ENCODE results near the gene NLRP5.
"Not testable (repeated sequence)": the region's sequence is repeated elsewhere in the genome, so short reads cannot be mapped to it uniquely, and the experiment has no call there.

The NLRP5 gene

DNA sequence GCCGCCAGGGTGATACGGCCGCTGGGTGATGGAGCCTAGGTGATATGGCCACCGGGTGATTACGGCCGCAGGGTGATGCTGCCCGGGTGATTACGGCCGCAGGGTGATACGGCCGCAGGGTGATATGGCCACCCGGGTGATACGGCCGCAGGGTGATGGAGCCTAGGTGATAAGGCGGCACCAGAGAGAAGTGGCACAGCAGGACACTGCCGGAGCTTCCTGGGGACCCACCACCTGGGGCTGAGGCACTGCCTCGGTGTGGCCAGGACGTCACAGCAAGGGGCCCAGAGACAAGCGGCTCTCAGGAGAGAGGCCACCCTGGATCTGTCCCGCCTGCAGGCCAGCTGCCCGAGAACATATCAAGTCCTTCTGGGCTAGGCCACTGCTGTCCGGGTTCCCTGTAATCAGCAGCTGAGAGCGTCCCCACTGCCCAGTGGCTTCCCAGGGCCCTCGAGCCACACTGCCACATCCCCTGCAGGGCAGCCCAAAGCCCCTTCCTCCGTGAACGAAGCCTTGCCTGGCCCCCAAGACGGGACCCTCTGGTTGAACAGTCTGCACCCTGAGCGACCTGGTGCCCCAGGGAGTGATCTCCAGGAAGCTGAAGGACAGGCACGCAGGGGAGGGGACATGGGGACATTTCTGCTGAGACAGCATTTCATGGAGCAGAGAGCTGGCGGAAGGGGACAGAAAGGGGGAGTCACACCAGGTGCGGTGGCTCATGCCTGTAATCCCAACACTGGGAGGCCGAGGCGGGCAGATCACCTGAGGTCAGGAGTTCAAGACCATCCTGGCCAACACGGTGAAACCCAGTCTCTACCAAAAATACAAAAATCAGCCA, 112.4 kb downstream of the NLRP5 start:
- no peak for DNase-seq

DNA sequence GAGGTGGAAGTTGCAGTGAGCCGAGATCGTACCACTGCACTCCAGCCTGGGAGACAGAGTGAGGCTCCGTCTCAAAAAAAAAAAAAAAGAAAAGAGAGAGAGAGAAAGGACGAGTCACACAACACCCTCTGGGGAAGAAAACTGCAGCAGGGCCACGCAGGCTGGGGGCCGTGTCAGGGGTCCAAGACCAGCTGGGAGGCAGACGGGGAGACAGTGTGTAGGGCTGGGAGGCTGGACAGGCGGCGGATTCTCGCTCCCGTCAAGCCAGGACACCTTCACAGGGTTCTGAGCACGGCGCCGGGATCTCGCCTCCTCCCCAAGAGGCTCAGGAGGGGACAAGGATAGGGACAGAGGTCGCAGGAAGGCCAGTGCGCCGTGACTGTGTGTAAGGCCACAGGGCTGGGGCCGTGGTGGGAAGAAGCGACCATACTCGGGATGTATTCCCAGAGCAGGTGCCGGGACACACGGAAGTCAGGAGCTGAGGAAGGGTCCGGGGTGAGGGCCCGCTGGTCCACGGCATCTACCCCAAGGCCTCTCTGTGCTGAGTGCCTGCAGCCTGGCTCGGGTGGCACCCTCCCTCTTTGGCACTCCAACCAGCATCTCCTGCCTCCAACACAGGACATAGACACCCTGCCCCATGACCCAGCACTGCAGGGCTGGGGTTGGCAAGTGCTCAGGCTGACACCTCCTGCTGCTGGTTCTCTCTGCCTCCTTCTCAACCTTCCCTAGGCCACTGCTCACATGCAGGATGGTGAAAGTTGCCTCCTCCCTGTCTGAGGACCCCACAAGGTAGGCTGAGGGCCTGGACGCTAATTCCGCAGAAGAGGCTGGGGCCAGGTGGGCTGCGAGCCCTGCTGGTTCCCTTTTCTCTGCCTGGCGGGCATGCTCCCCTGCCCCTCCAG, 113.3 kb downstream of the NLRP5 start:
- DNase-seq: no peak

DNA sequence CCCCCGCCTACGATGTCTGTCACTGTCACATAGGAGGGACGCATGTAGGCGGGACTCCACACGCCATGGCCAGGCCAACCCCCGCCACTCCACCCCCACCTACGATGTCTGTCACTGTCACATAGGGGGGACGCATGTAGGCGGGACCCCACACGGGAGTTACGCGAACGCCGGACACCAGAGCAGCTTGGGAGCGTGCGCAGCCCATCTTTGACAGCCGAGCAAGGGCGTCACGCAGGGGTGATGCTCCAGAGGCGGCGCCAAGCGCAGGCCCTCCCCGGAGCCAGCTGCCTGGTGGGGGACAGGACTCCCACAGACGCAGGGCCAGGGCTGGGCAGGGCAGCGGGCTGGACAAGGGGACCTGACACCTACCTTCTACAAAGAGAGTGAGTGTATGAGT, 114.5 kb downstream of the NLRP5 start:
- no peak for DNase-seq

DNA sequence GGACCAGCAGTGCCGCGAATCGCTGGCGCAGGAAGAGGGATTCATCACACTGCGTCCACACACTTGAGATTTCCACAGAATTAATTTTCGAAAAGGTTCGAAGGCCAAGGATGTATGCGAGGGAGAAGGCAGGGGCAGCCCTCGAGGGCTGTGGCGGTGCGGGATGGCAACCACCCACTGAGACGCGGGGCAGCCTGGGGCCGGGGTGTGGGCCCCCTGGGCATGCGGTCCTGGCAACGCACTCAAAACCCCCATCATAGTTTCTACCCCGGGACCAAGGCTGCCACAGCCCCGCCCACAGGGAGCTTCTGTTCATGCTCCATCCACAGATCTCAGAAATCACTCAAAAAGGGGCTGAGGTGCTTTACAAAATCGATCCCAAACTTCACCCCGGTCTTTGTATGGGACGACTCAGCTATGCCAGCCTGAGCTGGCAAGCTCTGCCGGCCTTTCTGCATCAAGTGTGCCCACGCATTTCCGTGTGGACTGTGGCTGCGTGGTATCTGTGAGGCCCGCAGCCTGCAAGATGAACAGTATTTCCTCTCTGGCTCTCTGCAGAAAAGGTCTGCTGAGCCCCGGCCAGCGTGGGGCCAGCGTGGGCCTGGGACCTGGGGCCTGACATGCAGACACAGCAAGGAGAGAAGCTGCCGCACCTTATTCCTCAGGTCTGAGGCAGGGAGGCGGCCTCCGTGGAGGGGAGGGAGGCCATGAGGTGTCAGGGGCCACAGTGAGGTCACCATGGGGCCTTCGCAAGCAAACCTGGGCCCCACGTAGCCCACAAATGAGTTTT, 115.4 kb downstream of the NLRP5 start:
- DNase-seq: no peak

DNA sequence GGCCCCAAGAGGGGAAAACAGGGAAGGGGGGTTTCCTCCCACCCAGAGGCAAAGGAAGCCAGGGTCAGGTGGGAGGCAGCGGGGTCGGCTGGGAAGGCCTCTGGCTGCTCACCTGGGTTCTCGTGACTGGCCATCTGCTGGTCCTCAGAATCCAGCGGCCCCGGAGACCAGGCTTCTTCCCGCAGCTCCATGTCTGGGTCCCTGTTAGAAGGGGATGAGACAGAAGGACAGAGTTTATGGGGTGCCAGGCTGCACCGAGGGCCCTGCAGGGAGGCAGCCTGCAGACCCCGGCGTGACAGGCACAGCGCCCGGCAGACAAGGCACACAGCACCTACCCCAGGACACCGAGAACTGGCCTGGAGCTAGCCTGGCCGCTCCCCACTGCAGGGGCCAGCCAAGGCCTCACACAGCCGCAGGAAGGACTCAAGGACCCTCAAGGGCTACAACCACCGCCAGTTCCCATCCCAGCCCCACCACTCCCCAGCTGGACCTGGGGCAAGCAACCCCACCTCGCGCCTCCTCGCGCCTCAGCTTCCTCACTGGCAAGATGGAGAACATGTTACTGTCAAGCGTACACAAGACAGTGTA, 116.5 kb downstream of the NLRP5 start:
- no peak for DNase-seq

DNA sequence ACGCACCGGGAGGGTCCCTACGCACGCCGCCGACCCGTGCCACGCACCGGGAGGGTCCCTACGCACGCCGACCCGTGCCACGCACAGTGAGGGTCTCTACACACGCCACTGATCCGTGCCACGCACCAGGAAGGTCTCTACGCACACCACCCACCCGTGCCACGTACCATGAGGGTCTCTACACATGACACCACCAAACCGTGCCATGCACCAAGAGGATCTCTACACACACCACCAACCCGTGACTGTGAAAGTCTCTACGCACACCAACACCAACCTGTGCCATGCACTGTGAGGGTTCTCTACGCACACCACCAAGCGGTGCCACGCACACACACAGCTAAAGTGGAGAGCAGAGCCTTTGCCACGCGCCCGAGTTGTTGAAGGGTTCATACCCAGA, 117.8 kb downstream of the NLRP5 start:
- DNase-seq: no peak

DNA sequence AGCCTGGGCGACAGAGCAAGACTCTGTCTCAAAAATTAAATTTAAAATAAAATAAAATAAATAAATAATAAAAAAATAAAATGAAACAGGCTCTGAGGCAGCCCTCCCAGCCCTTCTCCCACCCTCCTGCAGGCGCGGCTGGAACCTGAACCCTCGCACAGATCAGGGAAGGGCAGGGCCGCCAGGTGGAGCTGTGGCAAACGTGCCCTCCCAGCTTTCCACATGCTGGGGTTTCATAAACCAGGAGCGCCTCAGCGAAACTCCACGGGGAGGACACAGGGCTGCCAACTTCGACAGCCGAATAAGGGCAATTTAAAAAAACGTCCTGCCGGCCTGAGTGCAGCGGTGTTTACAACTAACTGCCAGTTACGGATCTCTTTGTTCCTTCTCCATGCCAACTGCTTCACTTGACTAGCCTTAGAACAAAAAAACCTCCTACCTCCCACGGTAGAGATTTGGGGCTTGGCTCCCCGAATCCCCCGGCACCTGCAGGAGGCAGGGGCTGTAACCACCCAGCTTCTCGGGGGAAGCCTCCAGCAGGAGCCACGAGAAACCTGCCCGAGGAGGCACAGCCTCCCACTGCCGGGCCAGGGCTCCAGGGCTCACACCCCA, 118.6 kb downstream of the NLRP5 start:
- no peak for DNase-seq

DNA sequence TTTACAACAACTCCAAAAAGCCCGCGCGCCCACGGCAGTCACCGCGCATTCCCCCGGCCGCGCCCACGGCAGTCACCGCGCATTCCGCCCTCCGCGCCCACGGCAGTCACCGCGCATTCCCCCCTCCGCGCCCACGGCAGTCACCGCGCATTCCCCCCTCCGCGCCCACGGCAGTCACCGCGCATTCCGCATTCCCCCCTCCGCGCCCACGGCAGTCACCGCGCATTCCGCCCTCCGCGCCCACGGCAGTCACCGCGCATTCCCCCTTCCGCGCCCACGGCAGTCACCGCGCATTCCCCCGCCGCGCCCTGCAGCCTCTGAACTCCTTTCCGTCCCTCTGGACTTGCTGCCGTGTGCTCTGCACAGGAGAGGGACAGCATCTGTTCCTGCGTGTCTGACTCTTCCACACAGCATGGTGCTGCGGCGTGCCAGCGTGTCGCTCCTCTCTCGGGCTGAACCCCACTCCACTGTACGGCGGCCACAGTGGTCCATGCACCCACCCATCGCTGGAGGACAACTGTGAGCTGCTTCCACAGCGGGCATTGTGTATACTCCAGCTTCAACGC, 119.3 kb downstream of the NLRP5 start:
- not testable (repeated sequence) for DNase-seq

DNA sequence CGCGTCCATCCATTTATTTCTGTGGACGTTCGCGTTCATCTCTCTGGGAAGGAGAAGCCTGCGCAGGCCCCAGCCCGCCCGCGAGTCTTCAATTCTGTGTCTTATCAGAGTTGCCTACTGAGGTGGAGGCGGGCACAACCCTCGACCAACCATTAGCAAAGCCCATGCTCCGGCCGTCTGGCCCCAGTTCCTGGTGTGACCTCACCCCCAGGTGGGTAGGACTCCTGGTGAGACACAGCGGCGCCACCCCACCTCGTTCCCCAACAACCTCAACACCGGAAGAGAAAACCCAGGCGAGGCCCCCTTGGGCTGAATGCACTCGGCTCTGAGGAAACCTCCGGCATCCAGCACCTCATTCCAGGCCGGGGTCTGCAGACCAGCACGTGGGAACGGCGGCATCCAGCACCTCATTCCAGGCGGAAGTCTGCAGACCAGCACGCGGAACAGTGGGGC, 119.8 kb downstream of the NLRP5 start:
- no peak for DNase-seq

DNA sequence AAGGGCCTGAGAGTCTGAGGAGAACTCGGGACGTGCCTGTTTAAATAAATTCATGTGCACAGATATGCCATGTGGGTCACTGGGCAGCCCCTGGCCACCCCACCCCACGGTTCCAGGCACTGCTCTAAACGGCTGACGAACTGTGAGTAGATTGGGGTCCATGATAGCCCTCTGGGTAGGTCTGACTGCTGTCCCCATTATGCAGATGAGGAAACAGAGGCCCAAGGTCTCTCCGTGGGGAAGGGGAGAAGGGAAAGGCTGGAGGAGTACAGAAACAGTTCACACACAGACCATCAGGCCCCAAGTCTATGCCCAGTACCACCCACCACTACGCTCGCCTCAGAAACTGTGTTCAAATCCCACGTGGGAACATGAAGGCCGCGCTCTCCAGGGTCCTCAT, 120.4 kb downstream of the NLRP5 start:
- no peak for DNase-seq

DNA sequence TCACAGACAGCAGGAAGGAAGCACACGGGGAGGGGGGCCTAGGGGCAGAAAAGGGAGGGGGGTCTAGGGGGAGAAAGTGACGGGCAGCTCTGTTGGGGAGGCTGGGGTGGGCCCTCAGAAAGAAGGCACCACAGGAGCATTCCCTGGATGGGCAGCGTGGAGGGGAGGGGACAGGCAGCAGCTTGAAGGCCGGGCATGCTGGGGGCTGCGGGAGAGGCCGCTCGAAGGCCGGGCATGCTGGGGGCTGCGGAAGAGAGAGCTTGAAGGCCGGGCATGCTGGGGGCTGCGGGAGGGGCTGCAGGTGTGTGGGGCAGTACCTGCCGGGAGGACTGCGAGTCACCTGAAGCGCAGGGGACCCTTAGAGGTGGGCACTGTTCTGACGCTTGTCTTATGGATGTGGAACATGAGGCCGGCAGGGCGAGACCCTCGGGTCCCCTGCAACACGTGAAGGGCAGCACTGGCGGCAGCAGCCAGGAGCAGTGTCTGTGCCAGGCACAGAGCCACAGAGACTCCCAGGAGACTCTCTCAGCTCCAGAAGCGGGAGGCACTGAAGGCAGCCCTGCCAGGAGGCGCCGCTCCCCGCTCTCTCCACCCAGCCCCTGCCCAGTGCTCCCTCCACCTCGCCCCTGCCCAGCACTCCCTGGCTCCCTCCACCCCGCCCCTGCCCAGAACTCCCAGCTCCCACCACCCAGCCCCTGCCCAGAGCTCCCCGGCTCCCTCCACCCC, 121.2 kb downstream of the NLRP5 start:
- DNase-seq: no peak

DNA sequence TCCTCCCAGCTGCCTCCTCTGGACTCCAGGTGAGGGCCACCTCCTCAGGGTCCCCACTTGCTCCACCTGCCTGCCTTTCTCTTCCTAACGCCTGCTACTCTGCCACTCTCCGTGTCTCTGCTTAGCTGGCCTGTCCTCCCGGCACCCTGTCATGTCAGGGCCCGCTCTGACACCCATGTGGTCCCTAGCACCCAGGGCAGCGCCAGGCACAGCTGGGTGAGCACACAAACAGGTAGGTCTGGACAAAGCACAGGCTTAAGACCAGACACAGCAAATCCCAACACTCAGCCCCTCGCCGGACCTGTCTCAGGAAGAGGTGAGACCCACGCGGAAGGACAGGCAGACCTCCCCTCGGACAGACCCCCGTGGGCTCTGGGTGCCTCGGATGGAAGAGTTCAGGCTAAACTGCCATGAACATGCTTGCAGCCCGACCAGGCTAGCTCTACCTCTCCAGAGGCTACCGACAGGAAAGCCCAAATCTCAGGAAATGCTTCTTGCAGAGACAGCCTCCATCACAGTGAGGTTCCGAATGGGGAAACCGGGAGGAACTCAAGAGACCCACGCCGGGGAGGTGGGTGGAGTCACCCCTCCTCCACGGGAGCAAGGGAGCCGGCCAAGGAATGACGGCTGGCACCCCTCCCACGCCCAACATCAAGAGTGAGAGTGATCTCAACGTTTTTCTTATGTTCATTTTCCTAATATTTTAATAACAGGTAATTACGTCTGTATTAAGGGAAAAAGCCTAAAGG, 122.0 kb downstream of the NLRP5 start:
- DNase-seq: peak; percentile 24

DNA sequence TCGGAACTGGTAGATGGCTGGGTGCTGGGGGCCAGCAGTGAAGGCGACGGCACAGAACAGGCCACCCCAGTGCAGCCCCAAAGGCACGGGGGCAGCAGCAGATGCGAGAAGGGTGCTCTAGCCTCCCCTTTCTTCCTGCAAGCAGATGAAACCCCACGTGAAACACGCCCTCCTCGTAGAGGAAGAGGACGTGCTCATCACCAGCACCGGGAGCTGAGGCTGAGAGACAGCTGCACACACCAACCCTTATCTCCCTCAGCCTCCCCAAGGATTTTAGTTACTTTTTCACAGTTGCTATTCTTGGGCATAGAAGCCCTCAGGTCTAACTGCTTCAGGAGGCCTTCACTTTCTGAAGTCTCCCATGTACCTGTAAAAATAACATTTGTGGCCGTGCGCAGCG, 122.7 kb downstream of the NLRP5 start:
- DNase-seq: peak; percentile 12

DNA sequence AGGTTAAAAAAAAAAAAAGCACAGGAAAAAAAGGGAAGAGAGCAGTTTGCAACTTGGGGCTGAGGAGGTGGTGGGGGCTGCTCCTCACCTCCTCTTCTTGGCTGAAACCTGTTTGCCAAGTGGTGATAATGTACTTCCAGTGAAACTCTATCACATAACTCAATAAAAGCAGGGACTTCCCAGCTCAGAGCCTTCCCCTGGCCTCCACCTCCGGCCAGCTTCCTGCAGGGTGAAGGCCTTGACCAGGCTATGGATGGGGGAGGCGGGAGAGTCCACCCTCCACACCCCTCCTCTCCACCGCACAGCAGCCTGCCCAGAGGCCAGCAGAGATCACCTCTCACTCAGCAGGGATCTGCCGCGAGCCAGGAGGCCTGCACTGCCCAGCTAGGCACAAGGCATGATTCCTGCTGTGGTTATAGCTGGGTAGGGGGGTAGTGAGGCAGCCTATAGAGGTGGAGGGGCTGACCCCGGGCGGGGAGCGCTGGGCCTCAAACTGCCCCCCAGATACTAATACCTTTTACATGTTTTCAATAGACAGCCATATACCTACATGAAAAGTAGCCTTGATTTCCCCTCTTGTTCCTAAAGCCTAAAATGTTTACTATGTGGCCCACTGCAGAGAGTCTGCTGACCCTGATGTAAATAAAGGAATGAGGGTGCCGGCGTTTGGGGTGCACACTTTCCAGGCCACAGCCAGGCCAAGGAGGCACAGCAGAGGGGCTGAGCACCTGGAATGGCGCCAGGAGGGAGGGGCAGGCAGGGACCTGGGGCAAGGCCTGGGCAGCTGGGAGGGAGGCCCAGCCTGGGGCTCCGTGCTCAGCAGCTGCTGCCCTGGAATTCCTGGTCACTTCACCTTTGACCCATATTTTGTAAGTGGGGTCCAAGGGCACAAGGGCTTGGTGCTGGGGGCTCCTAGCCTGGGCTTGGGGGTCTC, 124.2 kb downstream of the NLRP5 start:
- DNase-seq: no peak
